Measurements from ENCODE around the gene WBP2.
A peak's percentile ranks its signal among the peaks of the same experiment; 100 is the strongest.

Gene WBP2

GRCh38 chr17:75843577-75844529, 11.3 kb downstream of the WBP2 start, which contains the start of gene UNC13D:
Gene UNC13D (minus strand): TSS chr17:75844404. CDS start chr17:75844337, 67 bp downstream.
- DNase-seq: peak; percentile 85 to 90 (median 87)

- no peak for DNase-seq
Observed at GRCh38 chr17:75842963-75843576, 12.1 kb downstream of the WBP2 start.

- DNase-seq: no peak
Observed at GRCh38 chr17:75842411-75842810, 12.7 kb downstream of the WBP2 start.

- DNase-seq: no peak
Observed at GRCh38 chr17:75840799-75841164, 14.4 kb downstream of the WBP2 start.

- no peak for DNase-seq
Observed at GRCh38 chr17:75839942-75840798, 15.0 kb downstream of the WBP2 start.

GRCh38 chr17:75838410-75838809, 16.7 kb downstream of the WBP2 start:
- DNase-seq: no peak

- no peak for DNase-seq
Observed at GRCh38 chr17:75837899-75838298, 17.2 kb downstream of the WBP2 start.

GRCh38 chr17:75836605-75837004, 18.5 kb downstream of the WBP2 start:
- DNase-seq: no peak

GRCh38 chr17:75835654-75835987, 19.5 kb downstream of the WBP2 start:
- DNase-seq: no peak

- no peak for DNase-seq
Observed at GRCh38 chr17:75834928-75835653, 20.0 kb downstream of the WBP2 start.

GRCh38 chr17:75834279-75834920, 20.7 kb downstream of the WBP2 start:
- DNase-seq: no peak

GRCh38 chr17:75832652-75833400, 22.3 kb downstream of the WBP2 start:
- no peak for DNase-seq

- DNase-seq: peak; percentile 87 to 90 (median 88)
Observed at GRCh38 chr17:75832164-75832651, 22.9 kb downstream of the WBP2 start.

- DNase-seq: no peak
Observed at GRCh38 chr17:75831032-75831571, 24.0 kb downstream of the WBP2 start.

- DNase-seq: peak in 2 of 3 donors; percentile 23 to 44
Observed at GRCh38 chr17:75830164-75831031, 24.7 kb downstream of the WBP2 start.

- DNase-seq: no peak
Observed at GRCh38 chr17:75829747-75830146, 25.4 kb downstream of the WBP2 start.

- DNase-seq: no peak
Observed at GRCh38 chr17:75828741-75829140, 26.4 kb downstream of the WBP2 start.

- no peak for DNase-seq
Observed at GRCh38 chr17:75828076-75828400, 27.1 kb downstream of the WBP2 start.

GRCh38 chr17:75827308-75828075, 27.6 kb downstream of the WBP2 start:
- DNase-seq: peak; percentile 48 to 64 (median 53)
